Omental fat pad (tissue), 4 donors: ENCODE data around the gene GRAP2. TPM values are rescaled to one million over a fixed set of nuclear protein-coding genes. Genes with fewer than 3 reads are reported as not detected.
"Not testable (repeated sequence)": the region's sequence is repeated elsewhere in the genome, so short reads cannot be mapped to it uniquely, and the experiment has no call there.

Experiments
- ATAC-seq: fragments of 150-250 bp; one replicate; pipeline ENCODE4 v1.9.1; 2016; ENCODE audit warnings: mild to moderate bottlenecking, moderate library complexity; ENCODE audit not compliant: low FRiP score
- DNase-seq: peaks from one replicate; pipeline ENCODE4 v3.0.0-alpha.2; 2019; ENCODE audit warnings: low spot score
- CTCF ChIP-seq, 3 donors: fragments of 450-650 bp; IDR thresholded peaks; one replicate each; pipeline ENCODE4 v1.5.1; 2016 to 2017; ENCODE audit warnings: antibody characterized with exemption in 3 of 3, mild to moderate bottlenecking in 3 of 3, moderate library complexity in 2 of 3
- total RNA-seq, 4 donors: library from RNA; depleted of rRNA; stranded (reverse); fragments of >200 nt; gene quantifications; one replicate each; pipeline ENCODE4 v1.1.0, GENCODE V29; 2016

Gene GRAP2
- total RNA-seq, 4 donors from 2014 or later, result 1.0 to 9.5 (median 3.7) TPM

GRCh38 chr22:39893526-39893925 lies 7.4 kb upstream of the GRAP2 start, which contains the start of gene ENTHD1:
TSS of gene ENTHD1 (minus strand) at chr22:39893760. CDS start at chr22:39887748, 6,012 bp downstream.
- TF ChIP-seq CTCF (IDR thresholded peaks at IDR 0.05), result no peak
- DNase-seq (no peak), ATAC-seq (no peak)

GRCh38 chr22:39894554-39895092 lies 6.3 kb upstream of the GRAP2 start:
- DNase-seq (no peak), ATAC-seq (no peak)
- TF ChIP-seq CTCF (IDR thresholded peaks at IDR 0.05), result no peak

GRCh38 chr22:39895682-39896081 lies 5.2 kb upstream of the GRAP2 start:
- no peak for TF ChIP-seq CTCF (IDR thresholded peaks at IDR 0.05)
- ATAC-seq, result no peak
- DNase-seq, result no peak

GRCh38 chr22:39896313-39896996 lies 4.4 kb upstream of the GRAP2 start:
- no peak for TF ChIP-seq CTCF (IDR thresholded peaks at IDR 0.05)
- no peak for DNase-seq
- no peak for ATAC-seq

- TF ChIP-seq CTCF (IDR thresholded peaks at IDR 0.05), result no peak
- ATAC-seq, result no peak
- no peak for DNase-seq
Measured at GRCh38 chr22:39897841-39898240, 3.0 kb upstream of the GRAP2 start.

- ATAC-seq (no peak), DNase-seq (no peak)
- TF ChIP-seq CTCF (IDR thresholded peaks at IDR 0.05), result no peak
Measured at GRCh38 chr22:39898997-39899396, 1.9 kb upstream of the GRAP2 start.

GRCh38 chr22:39901565-39902146 lies 772 bp downstream of the GRAP2 start:
- no peak for TF ChIP-seq CTCF (IDR thresholded peaks at IDR 0.05)
- ATAC-seq, result no peak
- DNase-seq, result no peak

GRCh38 chr22:39904024-39904423 lies 3.1 kb downstream of the GRAP2 start:
- ATAC-seq, DNase-seq: not testable (repeated sequence)
